HepG2 (cell line): Measurements from ENCODE around the gene H6PD. TPM values are rescaled to one million over a fixed set of nuclear protein-coding genes. Genes with fewer than 3 reads are reported as not detected.
A peak's percentile ranks its signal among the peaks of the same experiment; 100 is the strongest.

Experiments
- ATF7 ChIP-seq, 2 experiments: fragments of 450-650 bp in 1 of 2; sonication (generic) in 1 of 2; formaldehyde crosslinking in 1 of 2; IDR thresholded peaks; 2 replicates each; pipeline versions ENCODE4 v1.4.0 to v1.6.1; 2016 to 2020; ENCODE audit warnings: antibody characterized with exemption in 1 of 2, mild to moderate bottlenecking in 1 of 2, missing genetic modification reagents in 1 of 2
- DZIP1 ChIP-seq: sonication (generic); formaldehyde crosslinking; IDR thresholded peaks from 2 replicates; pipeline ENCODE4 v1.5.0; 2020; ENCODE audit warnings: mild to moderate bottlenecking, missing genetic modification reagents
- FOXA1 ChIP-seq, 2 experiments: fragments of 450-650 bp in 1 of 2; sonication (generic) in 1 of 2; formaldehyde crosslinking in 1 of 2; IDR thresholded peaks; 2 replicates each; pipeline versions ENCODE4 v1.4.0 to v1.6.1; 2016 to 2020; ENCODE audit warnings: missing genetic modification reagents in 1 of 2
- GTF3A ChIP-seq: sonication (generic); formaldehyde crosslinking; conservative IDR thresholded peaks from 2 replicates; pipeline ENCODE4 v1.4.0; 2020; ENCODE audit warnings: mild to moderate bottlenecking, missing genetic modification reagents
- HOXA9 ChIP-seq: sonication (generic); formaldehyde crosslinking; IDR thresholded peaks from 2 replicates; pipeline ENCODE4 v1.8.1; 2022; ENCODE audit warnings: missing genetic modification reagents, mild to moderate bottlenecking, moderate library complexity, borderline replicate concordance
- JUND ChIP-seq: sonication (generic); formaldehyde crosslinking; IDR thresholded peaks from 2 replicates; pipeline ENCODE4 v1.8.0; 2022; ENCODE audit warnings: mild to moderate bottlenecking, missing genetic modification reagents
- NFRKB ChIP-seq: fragments of 450-650 bp; IDR thresholded peaks from 2 replicates; pipeline ENCODE4 v1.6.1; 2017
- NONO ChIP-seq, 2 experiments: fragments of 450-650 bp in 1 of 2; sonication (generic) in 1 of 2; formaldehyde crosslinking in 1 of 2; IDR thresholded peaks in 1 of 2; conservative IDR thresholded peaks in 1 of 2; 2 replicates each; pipeline versions ENCODE4 v1.6.1 to v1.8.0; 2017 to 2022; ENCODE audit warnings: mild to moderate bottlenecking in 1 of 2, missing genetic modification reagents in 1 of 2, moderate library complexity in 1 of 2
- NR2F1 ChIP-seq, 2 experiments: fragments of 450-650 bp in 1 of 2; formaldehyde crosslinking in 1 of 2; IDR thresholded peaks; 2 replicates each; pipeline versions ENCODE4 v1.5.0 to v1.6.1; 2016 to 2020; ENCODE audit warnings: mild to moderate bottlenecking in 1 of 2, missing compliant biosample characterization in 1 of 2, missing genetic modification reagents in 1 of 2, moderate library complexity in 1 of 2
- PHF21A ChIP-seq: sonication (generic); formaldehyde crosslinking; IDR thresholded peaks from 2 replicates; pipeline ENCODE4 v1.5.0; 2020; ENCODE audit warnings: mild to moderate bottlenecking, missing genetic modification reagents
- SNAPC5 ChIP-seq: sonication (generic); formaldehyde crosslinking; IDR thresholded peaks from 2 replicates; pipeline ENCODE4 v1.8.1; 2023; ENCODE audit warnings: mild to moderate bottlenecking, missing genetic modification reagents, borderline replicate concordance
- SP1 ChIP-seq, 2 experiments: fragments of 450-650 bp in 1 of 2; sonication (generic) in 1 of 2; formaldehyde crosslinking in 1 of 2; IDR thresholded peaks; 2 replicates each; pipeline versions ENCODE4 v1.4.0 to v1.6.1; 2016 to 2020; ENCODE audit warnings: missing genetic modification reagents in 1 of 2
- SP4 ChIP-seq: sonication (generic); formaldehyde crosslinking; IDR thresholded peaks from 2 replicates; pipeline ENCODE4 v1.8.1; 2023; ENCODE audit warnings: mild to moderate bottlenecking, missing genetic modification reagents
- STAT5B ChIP-seq: sonication (generic); formaldehyde crosslinking; IDR thresholded peaks from 2 replicates; pipeline ENCODE4 v1.4.0; 2020; ENCODE audit warnings: missing genetic modification reagents
- ZNF12 ChIP-seq: sonication (generic); formaldehyde crosslinking; IDR thresholded peaks from 2 replicates; pipeline ENCODE4 v1.5.0; 2020; ENCODE audit warnings: missing genetic modification reagents
- ZNF274 ChIP-seq: sonication (generic); formaldehyde crosslinking; IDR thresholded peaks from 2 replicates; pipeline ENCODE4 v1.5.1; 2020; ENCODE audit warnings: mild to moderate bottlenecking, missing genetic modification reagents
- ZNF501 ChIP-seq: sonication (generic); formaldehyde crosslinking; IDR thresholded peaks from 2 replicates; pipeline ENCODE4 v1.5.1; 2020; ENCODE audit warnings: mild to moderate bottlenecking, moderate library complexity, missing genetic modification reagents
- ZNF687 ChIP-seq: sonication (generic); formaldehyde crosslinking; IDR thresholded peaks from 2 replicates; pipeline ENCODE4 v1.5.1; 2020; ENCODE audit warnings: mild to moderate bottlenecking, missing genetic modification reagents, moderate library complexity
- ZNF747 ChIP-seq: sonication (generic); formaldehyde crosslinking; IDR thresholded peaks from 2 replicates; pipeline ENCODE4 v1.8.1; 2023; ENCODE audit warnings: missing genetic modification reagents, mild to moderate bottlenecking, borderline replicate concordance
- ZNF784 ChIP-seq: sonication (generic); formaldehyde crosslinking; IDR thresholded peaks from 2 replicates; pipeline ENCODE4 v1.5.1; 2020; ENCODE audit warnings: missing genetic modification reagents, mild to moderate bottlenecking, borderline replicate concordance
- ZNF792 ChIP-seq: IDR thresholded peaks from 2 replicates; pipeline ENCODE4 v1.6.1; 2016
- ZNF878 ChIP-seq: sonication (generic); formaldehyde crosslinking; IDR thresholded peaks from 2 replicates; pipeline ENCODE4 v1.8.1; 2023; ENCODE audit warnings: mild to moderate bottlenecking, missing genetic modification reagents, moderate library complexity
- polyA plus RNA-seq, 8 experiments: library from polyadenylated mRNA; depleted of rRNA in 3 of 8; stranded (reverse) in 7 of 8; unstranded in 1 of 8; fragments of >200 nt; fragmentation: Illumina TruSeq in 4 of 8; extraction: Trizol in 4 of 8; gene quantifications; 2 replicates each; pipeline versions ENCODE4 v1.2.1 to v1.2.3, GENCODE V29; 2011 to 2016; ENCODE audit warnings: low read depth in 4 of 8, missing spikeins in 1 of 8, mixed read lengths in 1 of 8; ENCODE audit not compliant: insufficient read depth in 1 of 8
- total RNA-seq, 5 experiments: library from RNA; depleted of rRNA; stranded (reverse); fragments of >200 nt; fragmentation: Illumina TruSeq; extraction: Trizol; gene quantifications; 2 replicates each; pipeline ENCODE4 v1.2.3, GENCODE V29; 2016; ENCODE audit warnings: low read depth in 1 of 5

H6PD gene
- total and polyA plus RNA-seq, 2 of the 13 experiments (the other 11 are each of a cell fraction or from before 2014, with no cell fraction given), result 9.3 to 14.1 TPM

- no peak for TF ChIP-seq NONO (IDR thresholded peaks at IDR 0.05)
- no peak for TF ChIP-seq NONO (CRISPR knock-in tag; conservative IDR thresholded peaks at IDR 0.05)
- TF ChIP-seq NFRKB, result no peak
- no peak for TF ChIP-seq ZNF784
- TF ChIP-seq ZNF501 (CRISPR knock-in tag), result no peak
- no peak for TF ChIP-seq DZIP1
- no peak for TF ChIP-seq SP1 (IDR thresholded peaks at IDR 0.05)
- TF ChIP-seq SP1 (CRISPR knock-in tag; IDR thresholded peaks at IDR 0.05), result no peak
- no peak for TF ChIP-seq ZNF792 (CRISPR knock-in tag)
- TF ChIP-seq PHF21A (CRISPR knock-in tag), result 0 out of 2 replicates have a peak, but pooled peaks have one; percentile 31
- no peak for TF ChIP-seq ZNF274 (CRISPR knock-in tag)
- TF ChIP-seq STAT5B (CRISPR knock-in tag), result no peak
- no peak for TF ChIP-seq GTF3A (CRISPR knock-in tag)
- TF ChIP-seq NR2F1 (CRISPR knock-in tag; IDR thresholded peaks at IDR 0.05), result no peak
- TF ChIP-seq ZNF878, result no peak
- no peak for TF ChIP-seq ATF7 (IDR thresholded peaks at IDR 0.05)
- TF ChIP-seq ATF7 (CRISPR knock-in tag; IDR thresholded peaks at IDR 0.05), result no peak
- TF ChIP-seq ZNF12 (CRISPR knock-in tag), result no peak
- TF ChIP-seq ZNF747 (CRISPR knock-in tag), result no peak
- no peak for TF ChIP-seq SP4 (CRISPR knock-in tag)
- no peak for TF ChIP-seq HOXA9 (CRISPR knock-in tag)
- TF ChIP-seq SNAPC5 (CRISPR knock-in tag), result no peak
- TF ChIP-seq ZNF687 (CRISPR knock-in tag), result peak; percentile 68
- TF ChIP-seq JUND (CRISPR knock-in tag), result no peak
- TF ChIP-seq FOXA1 (IDR thresholded peaks at IDR 0.05), result no peak
- TF ChIP-seq FOXA1 (CRISPR knock-in tag; IDR thresholded peaks at IDR 0.05), result 0 out of 2 replicates have a peak, but pooled peaks have one; percentile 6
These were observed 7.9 kb downstream of the H6PD start (continued) for GRCh38 chr1:9242338-9242969.
